Body of pancreas (tissue), 4 donors: Measurements from ENCODE around the gene FIS1.

Experiments
- CTCF ChIP-seq, 7 experiments: fragments of 450-650 bp in 4 of 7; fragments of 200-600 bp in 3 of 7; sonication (generic) in 3 of 7; IDR thresholded peaks; one replicate each; pipeline ENCODE4 v1.5.1; 2016 to 2019; ENCODE audit warnings: antibody characterized with exemption in 7 of 7
- POLR2A ChIP-seq, 3 donors: fragments of 450-650 bp; IDR thresholded peaks; one replicate each; pipeline ENCODE4 v1.6.1; 2016; ENCODE audit warnings: antibody characterized with exemption in 3 of 3, mild to moderate bottlenecking in 2 of 3

DNA sequence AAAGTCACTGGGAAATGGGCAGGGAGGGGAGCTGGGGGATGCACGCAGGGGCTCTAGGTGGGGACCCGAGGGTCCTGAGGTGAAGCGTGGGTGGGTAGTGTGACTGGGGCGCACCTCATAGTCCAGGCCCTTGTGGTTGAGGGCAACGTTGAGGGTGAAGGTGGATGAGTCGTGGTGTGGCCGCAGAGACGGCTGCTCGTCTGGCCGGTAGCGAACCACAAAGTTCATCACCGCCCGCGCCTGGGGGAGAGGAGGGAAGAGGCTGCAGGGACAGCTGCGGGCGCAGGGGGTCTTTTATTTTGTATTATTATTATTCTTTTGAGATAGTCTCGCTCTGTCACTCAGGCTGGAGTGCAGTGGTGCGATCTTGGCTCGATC lies 38.2 kb downstream of the FIS1 start:
- TF ChIP-seq CTCF (IDR thresholded peaks at IDR 0.05) (no peak), POLR2A (IDR thresholded peaks at IDR 0.05) (no peak)
